ENCODE measurements around the gene TRPM8.

DNA sequence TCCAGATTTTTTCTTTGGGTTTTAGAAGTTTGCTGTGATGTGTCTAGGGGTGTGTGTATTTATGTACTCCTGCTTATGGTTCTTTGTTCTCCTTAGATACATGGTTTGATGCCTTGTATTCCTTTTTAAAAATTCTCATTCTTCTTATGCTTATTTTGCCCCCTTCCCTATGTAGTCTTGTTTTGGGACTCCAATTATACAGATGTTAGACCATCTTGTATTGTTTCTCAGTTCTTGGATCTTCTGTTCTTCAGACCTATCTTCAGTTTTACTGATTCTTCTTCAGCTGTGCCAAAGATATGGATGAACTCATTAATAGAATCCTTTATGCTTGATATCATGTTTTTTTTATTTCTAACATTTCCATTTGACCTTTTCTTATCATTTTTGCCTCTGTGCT is 34.8 kb upstream of the TRPM8 start:
- TF ChIP-seq, protein P1, sequence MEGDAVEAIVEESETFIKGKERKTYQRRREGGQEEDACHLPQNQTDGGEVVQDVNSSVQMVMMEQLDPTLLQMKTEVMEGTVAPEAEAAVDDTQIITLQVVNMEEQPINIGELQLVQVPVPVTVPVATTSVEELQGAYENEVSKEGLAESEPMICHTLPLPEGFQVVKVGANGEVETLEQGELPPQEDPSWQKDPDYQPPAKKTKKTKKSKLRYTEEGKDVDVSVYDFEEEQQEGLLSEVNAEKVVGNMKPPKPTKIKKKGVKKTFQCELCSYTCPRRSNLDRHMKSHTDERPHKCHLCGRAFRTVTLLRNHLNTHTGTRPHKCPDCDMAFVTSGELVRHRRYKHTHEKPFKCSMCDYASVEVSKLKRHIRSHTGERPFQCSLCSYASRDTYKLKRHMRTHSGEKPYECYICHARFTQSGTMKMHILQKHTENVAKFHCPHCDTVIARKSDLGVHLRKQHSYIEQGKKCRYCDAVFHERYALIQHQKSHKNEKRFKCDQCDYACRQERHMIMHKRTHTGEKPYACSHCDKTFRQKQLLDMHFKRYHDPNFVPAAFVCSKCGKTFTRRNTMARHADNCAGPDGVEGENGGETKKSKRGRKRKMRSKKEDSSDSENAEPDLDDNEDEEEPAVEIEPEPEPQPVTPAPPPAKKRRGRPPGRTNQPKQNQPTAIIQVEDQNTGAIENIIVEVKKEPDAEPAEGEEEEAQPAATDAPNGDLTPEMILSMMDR (IDR thresholded peaks at IDR 0.05), result no peak
- TF ChIP-seq POLR2A (IDR thresholded peaks at IDR 0.05) (no peak), EP300 (IDR thresholded peaks at IDR 0.05) (no peak)

All from ovary (tissue), 3 donors.